Panc1 (cell line): Measurements from ENCODE around the gene RGS5. TPM values are rescaled to one million over a fixed set of nuclear protein-coding genes. Genes with fewer than 3 reads are reported as not detected.

Experiments used
- ATAC-seq: fragments of 200-7000 bp; cut with Tn5 transposase; 2 replicates; pipeline ENCODE4 v1.9.1; 2020; ENCODE audit warnings: mild to moderate bottlenecking, moderate library complexity
- BruUV-seq: library from RNA; stranded (reverse); fragments of 400-500 nt; replicated peaks from 2 replicates; lab custom pipeline; 2021; lab: Mats Ljungman, UMichigan
- CTCF ChIA-PET: fragments of 300-600 bp; sonication (Branson Sonifier 250); formaldehyde crosslinking; loops from one replicate; lab custom pipeline; 2022; ENCODE audit warnings: antibody characterized with exemption; lab: Charles Lee
- POLR2A ChIA-PET: fragments of 300-600 bp; sonication (Branson Sonifier 250); formaldehyde crosslinking; loops from one replicate; lab custom pipeline; 2022; ENCODE audit warnings: antibody characterized with exemption; lab: Charles Lee
- DNase-seq: peaks from one replicate; pipeline ENCODE4 v3.0.0-alpha.2; 2010; ENCODE audit warnings: low read depth, low spot score
- H3K27ac ChIP-seq: 2 replicates; pipeline ENCODE4 v1.5.1; 2011; ENCODE audit warnings: mild to moderate bottlenecking, low read length, inconsistent platforms
- H3K27me3 ChIP-seq: fragments of 200-500 bp; sonication (Bioruptor generic); 2 replicates; pipeline ENCODE4 v1.6.0; 2014; ENCODE audit warnings: low read length, inconsistent platforms; ENCODE audit not compliant: control insufficient read depth, insufficient read depth
- H3K36me3 ChIP-seq: fragments of 200-500 bp; sonication (Bioruptor generic); 2 replicates; pipeline ENCODE4 v1.5.1; 2014; ENCODE audit warnings: inconsistent platforms, mild to moderate bottlenecking, low read length, moderate library complexity; ENCODE audit not compliant: control insufficient read depth, insufficient read depth
- H3K4me1 ChIP-seq: 2 replicates; pipeline ENCODE4 v1.5.1; 2011; ENCODE audit warnings: inconsistent platforms, mild to moderate bottlenecking, low read length, moderate library complexity; ENCODE audit not compliant: control insufficient read depth, insufficient read depth
- H3K4me3 ChIP-seq, 2 experiments: 2 replicates each; pipeline ENCODE4 v1.5.1; 2011 to 2012; ENCODE audit warnings: low read depth in 2 of 2, low read length in 2 of 2, mild to moderate bottlenecking in 2 of 2, inconsistent platforms in 1 of 2, moderate library complexity in 1 of 2
- H3K9me3 ChIP-seq: fragments of 200-500 bp; sonication (Bioruptor generic); 2 replicates; pipeline ENCODE4 v1.5.1; 2014; ENCODE audit warnings: low read depth, mild to moderate bottlenecking, inconsistent platforms, low read length, moderate library complexity; ENCODE audit not compliant: control insufficient read depth, insufficient read depth
- CTCF ChIP-seq: fragments of 450-650 bp; IDR thresholded peaks from 2 replicates; pipeline ENCODE4 v1.5.1; 2017; ENCODE audit warnings: mild to moderate bottlenecking
- POLR2AphosphoS5 ChIP-seq: IDR thresholded peaks from 2 replicates; pipeline ENCODE4 v1.6.1; 2012; ENCODE audit warnings: mild to moderate bottlenecking, low read depth, low read length, moderate library complexity
- REST ChIP-seq, 2 experiments: IDR thresholded peaks; 2 replicates each; pipeline ENCODE4 v1.6.1; 2011 to 2012; ENCODE audit warnings: low read depth in 2 of 2, control low read depth in 1 of 2, low read length in 1 of 2, mild to moderate bottlenecking in 1 of 2, moderate library complexity in 1 of 2; ENCODE audit not compliant: insufficient read depth in 1 of 2
- SIN3A ChIP-seq: IDR thresholded peaks from 2 replicates; pipeline ENCODE4 v1.6.1; 2012; ENCODE audit warnings: low read depth, mild to moderate bottlenecking, low read length, moderate library complexity, borderline replicate concordance; ENCODE audit not compliant: insufficient read depth
- TCF7L2 ChIP-seq: IDR thresholded peaks from 2 replicates; pipeline ENCODE4 v1.6.1; 2011; ENCODE audit warnings: mild to moderate bottlenecking, low read depth, low read length, inconsistent platforms
- in situ Hi-C: cut with HindIII; loops from 2 replicates; pipeline ENCODE4 v1.10.0; 2016; ENCODE audit warnings: low sequenced_read_pairs, low pct_unique_long_range_greater_than_20kb
- intact Hi-C: fragments of 100-400 bp; cut with micrococcal nuclease; formaldehyde crosslinking; loops from one replicate; pipeline ENCODE4 v1.10.0; 2022; ENCODE audit not compliant: unreplicated experiment
- total RNA-seq: library from RNA; stranded (reverse); gene quantifications from one replicate; pipeline ENCODE4 v1.2.1, GENCODE V29; 2021; ENCODE audit not compliant: unreplicated experiment

The RGS5 gene
- total RNA-seq, 1 experiment from 2014 or later, result 1.5 TPM

- no peak overlapping the region for H3K27ac ChIP-seq
- H3K4me3 ChIP-seq, result no peak overlapping the region
- DNase-seq (no peak), ATAC-seq (no peak)
- intact Hi-C loops, result no loop called here
- H3K27me3 ChIP-seq, result no peaks in the 10 kb centered on the region; the same call in 1 of the 2 replicates
- CTCF ChIA-PET, result no interaction called here
- POLR2A ChIA-PET, result no interaction called here
- in situ Hi-C loops, result no loop called here
- no peaks in the 10 kb centered on the region for H3K4me1 ChIP-seq
- no TSS peak for BruUV-seq
- H3K9me3 ChIP-seq, result no peaks in the 10 kb centered on the region
- H3K36me3 ChIP-seq, result no peaks in the 10 kb centered on the region
- TF ChIP-seq POLR2AphosphoS5 (no peak), TCF7L2 (no peak), SIN3A (no peak), CTCF (no peak), REST (IDR thresholded peaks at IDR 0.05; ENCODE audit: insufficient read depth in 1 of 2, low read depth in 2 of 2, low read length in 1 of 2) (no peak)
These were observed 20.3 kb downstream of the RGS5 start for GRCh38 chr1:163182330-163182949.

- BruUV-seq, result no TSS peak
- CTCF ChIA-PET, result no interaction called here
- POLR2A ChIA-PET, result no interaction called here
These were observed 24.1 kb downstream of the RGS5 start for GRCh38 chr1:163178628-163179027.

More at GRCh38 chr1:163178628-163179027, 24.1 kb downstream of the RGS5 start:
- H3K36me3 ChIP-seq, result no peaks in the 10 kb centered on the region
- ATAC-seq (no peak), DNase-seq (no peak)
- H3K27ac ChIP-seq, result no peak overlapping the region
- in situ Hi-C loops (no loop called here), intact Hi-C loops (loop anchor here (10.0 kb wide), 1 partner anchor 136 kb away; no protein-coding TSS in a partner anchor)
- H3K9me3 ChIP-seq, result no peaks in the 10 kb centered on the region
- no peak overlapping the region for H3K4me3 ChIP-seq
- H3K27me3 ChIP-seq, result no peaks in the 10 kb centered on the region; the same call in 1 of the 2 replicates
- H3K4me1 ChIP-seq, result 0 out of 2 replicates have a peak, but pooled peaks cover 3% of the 10 kb centered on the region
- TF ChIP-seq POLR2AphosphoS5, result no peak
- TF ChIP-seq SIN3A, result no peak
- TF ChIP-seq TCF7L2, result no peak
- TF ChIP-seq REST (IDR thresholded peaks at IDR 0.05; ENCODE audit: insufficient read depth in 1 of 2, low read depth in 2 of 2, low read length in 1 of 2), result no peak
- no peak for TF ChIP-seq CTCF
